ENCODE data around the gene PLAAT3. TPM values are rescaled to one million over a fixed set of nuclear protein-coding genes. Genes with fewer than 3 reads are reported as not detected.

PLAAT3 gene
- total and polyA plus RNA-seq, 4 donors, result 13.4 to 90.1 (median 54.3) TPM

DNA sequence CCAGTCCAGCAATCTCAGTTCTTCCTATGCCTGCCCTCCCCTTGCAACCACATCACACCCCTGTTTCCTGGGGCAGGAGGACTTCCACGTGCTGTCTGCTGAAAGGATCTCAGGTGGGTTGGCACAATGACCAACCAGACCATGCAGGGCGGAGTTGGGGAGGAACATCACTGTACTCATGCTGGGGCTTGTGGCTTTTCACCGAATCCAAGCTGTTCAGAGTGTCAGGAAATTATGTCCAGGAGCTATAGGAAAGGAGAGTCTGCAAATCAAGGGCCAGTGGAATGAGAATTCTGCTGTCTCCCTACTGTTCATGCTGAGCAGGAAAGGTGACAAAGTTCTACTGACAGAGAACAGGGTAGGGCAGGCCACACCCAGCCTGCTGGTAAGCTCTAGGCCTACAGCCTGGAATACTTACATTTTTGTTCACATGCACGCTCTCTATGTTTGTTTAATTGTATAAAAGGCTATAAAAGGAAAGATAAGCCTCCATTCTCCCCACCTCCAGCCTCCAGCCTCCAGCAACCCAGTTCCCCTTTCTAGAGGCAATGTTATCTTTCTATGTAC lies 49.4 kb downstream of the PLAAT3 start:
- no peak overlapping the region for H3K27ac ChIP-seq (ENCODE audit: low read depth in 1 of 2, low read length in 2 of 2)
- TF ChIP-seq, protein P1, sequence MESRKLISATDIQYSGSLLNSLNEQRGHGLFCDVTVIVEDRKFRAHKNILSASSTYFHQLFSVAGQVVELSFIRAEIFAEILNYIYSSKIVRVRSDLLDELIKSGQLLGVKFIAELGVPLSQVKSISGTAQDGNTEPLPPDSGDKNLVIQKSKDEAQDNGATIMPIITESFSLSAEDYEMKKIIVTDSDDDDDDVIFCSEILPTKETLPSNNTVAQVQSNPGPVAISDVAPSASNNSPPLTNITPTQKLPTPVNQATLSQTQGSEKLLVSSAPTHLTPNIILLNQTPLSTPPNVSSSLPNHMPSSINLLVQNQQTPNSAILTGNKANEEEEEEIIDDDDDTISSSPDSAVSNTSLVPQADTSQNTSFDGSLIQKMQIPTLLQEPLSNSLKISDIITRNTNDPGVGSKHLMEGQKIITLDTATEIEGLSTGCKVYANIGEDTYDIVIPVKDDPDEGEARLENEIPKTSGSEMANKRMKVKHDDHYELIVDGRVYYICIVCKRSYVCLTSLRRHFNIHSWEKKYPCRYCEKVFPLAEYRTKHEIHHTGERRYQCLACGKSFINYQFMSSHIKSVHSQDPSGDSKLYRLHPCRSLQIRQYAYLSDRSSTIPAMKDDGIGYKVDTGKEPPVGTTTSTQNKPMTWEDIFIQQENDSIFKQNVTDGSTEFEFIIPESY (IDR thresholded peaks at IDR 0.05), result no peak
- TF ChIP-seq EGR1 (IDR thresholded peaks at IDR 0.05; ENCODE audit: low read depth in 2 of 2) (no peak), RAD21 (IDR thresholded peaks at IDR 0.05) (no peak), HNF4G (IDR thresholded peaks at IDR 0.05) (no peak)
- TF ChIP-seq, protein P2, sequence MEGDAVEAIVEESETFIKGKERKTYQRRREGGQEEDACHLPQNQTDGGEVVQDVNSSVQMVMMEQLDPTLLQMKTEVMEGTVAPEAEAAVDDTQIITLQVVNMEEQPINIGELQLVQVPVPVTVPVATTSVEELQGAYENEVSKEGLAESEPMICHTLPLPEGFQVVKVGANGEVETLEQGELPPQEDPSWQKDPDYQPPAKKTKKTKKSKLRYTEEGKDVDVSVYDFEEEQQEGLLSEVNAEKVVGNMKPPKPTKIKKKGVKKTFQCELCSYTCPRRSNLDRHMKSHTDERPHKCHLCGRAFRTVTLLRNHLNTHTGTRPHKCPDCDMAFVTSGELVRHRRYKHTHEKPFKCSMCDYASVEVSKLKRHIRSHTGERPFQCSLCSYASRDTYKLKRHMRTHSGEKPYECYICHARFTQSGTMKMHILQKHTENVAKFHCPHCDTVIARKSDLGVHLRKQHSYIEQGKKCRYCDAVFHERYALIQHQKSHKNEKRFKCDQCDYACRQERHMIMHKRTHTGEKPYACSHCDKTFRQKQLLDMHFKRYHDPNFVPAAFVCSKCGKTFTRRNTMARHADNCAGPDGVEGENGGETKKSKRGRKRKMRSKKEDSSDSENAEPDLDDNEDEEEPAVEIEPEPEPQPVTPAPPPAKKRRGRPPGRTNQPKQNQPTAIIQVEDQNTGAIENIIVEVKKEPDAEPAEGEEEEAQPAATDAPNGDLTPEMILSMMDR (IDR thresholded peaks at IDR 0.05; ENCODE audit: low read depth, low read length, missing input control), result no peak

DNA sequence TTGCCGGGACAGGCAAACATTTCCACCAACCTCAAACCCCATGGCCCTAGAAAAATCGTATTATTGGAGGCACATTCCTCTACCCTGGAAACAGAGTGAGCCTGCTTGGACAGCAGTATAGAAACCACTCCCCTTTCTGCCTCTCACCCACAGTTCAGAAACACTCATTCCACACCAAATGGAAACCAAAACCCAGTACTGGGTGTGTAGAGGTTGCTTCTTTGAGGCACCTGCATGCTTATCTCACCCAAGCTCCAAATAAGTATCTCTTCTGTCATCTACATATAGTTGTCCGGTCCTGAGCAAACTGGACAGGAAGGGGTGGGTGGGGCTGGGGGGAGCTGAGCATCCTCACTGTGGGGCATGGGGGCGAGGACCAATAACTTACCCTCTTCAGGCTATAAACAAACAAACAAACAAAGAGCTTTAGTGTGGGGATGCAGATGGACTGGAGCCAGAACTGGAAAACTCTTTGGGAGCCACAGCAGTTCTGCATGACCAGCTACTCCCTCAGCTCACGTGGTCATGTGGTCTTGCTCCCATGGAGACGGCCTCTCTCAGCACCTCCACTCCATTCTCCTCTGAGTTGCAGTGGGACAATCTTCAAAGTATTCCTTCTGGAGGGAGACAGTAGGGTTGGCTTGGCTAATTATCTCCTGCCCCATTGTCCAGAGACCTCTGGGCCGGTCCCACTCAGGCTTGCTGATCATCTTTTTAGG lies 50.0 kb downstream of the PLAAT3 start:
- H3K9me3 ChIP-seq (ENCODE audit: control insufficient read depth in 4 of 4, low read length in 3 of 4), result no peaks in the 10 kb centered on the region
- no peaks in the 10 kb centered on the region for H3K27me3 ChIP-seq (ENCODE audit: control insufficient read depth in 4 of 4, insufficient read depth in 4 of 4, low read length in 3 of 4)
- DNase-seq (ENCODE audit: low spot score), result no peak
- whole genome bisulfite sequencing, result 87% methylated on average over 7 of the region's 7 CpGs
- peaks cover 3 to 15% (median 8%) of the 10 kb centered on the region in 4 donors for H3K4me1 ChIP-seq (ENCODE audit: control insufficient read depth in 4 of 4, insufficient read depth in 4 of 4, low read length in 3 of 4)
- H3K4me3 ChIP-seq (ENCODE audit: low read depth in 1 of 3, low read length in 3 of 3), result no peak overlapping the region
- TF ChIP-seq YY1 (IDR thresholded peaks at IDR 0.05), result no peak
- H3K9ac ChIP-seq (ENCODE audit: low read depth in 1 of 2, low read length in 2 of 2), result no peak overlapping the region
- H3K36me3 ChIP-seq (ENCODE audit: control insufficient read depth in 4 of 4, insufficient read depth in 3 of 4, low read depth in 1 of 4, low read length in 3 of 4), result no peaks in the 10 kb centered on the region
- no peak overlapping the region for H3K27ac ChIP-seq (ENCODE audit: low read depth in 1 of 2, low read length in 2 of 2)

More for the DNA sequence above, 49.4 kb downstream of the PLAAT3 start:
- 86% methylated on average over 4 of the region's 4 CpGs for whole genome bisulfite sequencing
- Histone ChIP-seq H3K4me3 (ENCODE audit: low read depth in 1 of 3, low read length in 3 of 3) (no peak overlapping the region), H3K9me3 (ENCODE audit: control insufficient read depth in 4 of 4, low read length in 3 of 4) (no peaks in the 10 kb centered on the region), H3K9ac (ENCODE audit: low read depth in 1 of 2, low read length in 2 of 2) (no peak overlapping the region), H3K27me3 (ENCODE audit: control insufficient read depth in 4 of 4, insufficient read depth in 4 of 4, low read length in 3 of 4) (no peaks in the 10 kb centered on the region), H3K4me1 (ENCODE audit: control insufficient read depth in 4 of 4, insufficient read depth in 4 of 4, low read length in 3 of 4) (peaks cover 3 to 15% (median 8%) of the 10 kb centered on the region in 4 donors), H3K36me3 (ENCODE audit: control insufficient read depth in 4 of 4, insufficient read depth in 3 of 4, low read depth in 1 of 4, low read length in 3 of 4) (no peaks in the 10 kb centered on the region)
- no peak for DNase-seq (ENCODE audit: low spot score)

DNA sequence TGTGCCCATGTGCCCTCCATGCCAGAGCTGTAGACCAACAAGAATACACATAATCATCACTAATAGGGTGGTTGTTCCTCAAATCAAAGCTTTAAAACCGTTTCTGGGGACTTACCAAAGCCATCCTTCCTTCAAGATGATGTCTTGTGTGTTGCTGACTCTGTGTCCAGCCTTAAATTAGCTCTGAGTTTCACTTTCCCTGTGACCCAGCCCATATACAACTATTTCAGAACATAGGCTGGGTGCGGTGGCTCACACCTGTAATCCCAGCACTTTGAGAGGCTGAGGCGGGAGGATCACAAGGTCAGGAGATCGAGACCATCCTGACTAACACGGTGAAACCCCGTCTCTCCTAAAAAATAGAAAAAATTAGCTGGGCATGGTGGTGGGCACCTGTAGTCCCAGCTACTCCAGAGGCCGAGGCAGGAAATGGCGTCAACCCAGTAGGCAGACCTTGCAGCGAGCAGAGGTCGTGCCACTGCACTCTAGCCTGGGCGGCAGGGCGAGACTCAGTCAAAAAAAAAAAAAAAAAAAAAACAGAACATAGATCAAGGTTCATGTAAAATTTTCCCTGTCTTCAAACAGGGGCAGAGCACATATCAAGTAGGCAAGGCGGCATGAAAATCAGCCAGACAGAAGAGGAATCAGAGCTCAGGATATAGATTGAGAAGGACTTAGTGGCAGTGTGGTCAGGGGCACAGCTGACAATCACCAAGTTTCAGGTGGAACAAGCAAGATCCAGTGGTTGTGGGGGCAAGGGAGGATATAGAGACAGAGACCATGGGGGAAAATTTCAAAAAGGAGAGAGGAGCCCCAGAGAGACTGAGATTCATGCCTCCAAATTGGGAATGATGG lies 50.8 kb downstream of the PLAAT3 start, which contains the start of gene PLAAT2:
Gene PLAAT2 (minus strand): TSS at position 179 of the 855 bp plus-strand sequence. CDS start 55 bp downstream, at position 124.
- no peak within 1 kb of the TSS for H3K4me3 ChIP-seq (ENCODE audit: low read depth in 1 of 3, low read length in 3 of 3)
- no peak for DNase-seq (ENCODE audit: low spot score)
- no peaks in the 10 kb centered on the region for H3K27me3 ChIP-seq (ENCODE audit: control insufficient read depth in 4 of 4, insufficient read depth in 4 of 4, low read length in 3 of 4)
- H3K27ac ChIP-seq (ENCODE audit: low read depth in 1 of 2, low read length in 2 of 2), result no peak within 1 kb of the TSS
- 65% methylated on average over 13 of the region's 13 CpGs for WGBS
- no peak within 1 kb of the TSS for H3K9ac ChIP-seq (ENCODE audit: low read depth in 1 of 2, low read length in 2 of 2)
- H3K4me1 ChIP-seq (ENCODE audit: control insufficient read depth in 4 of 4, insufficient read depth in 4 of 4, low read length in 3 of 4), result peaks cover 3 to 15% (median 8%) of the 10 kb centered on the region in 4 donors
- no peaks in the 10 kb centered on the region for H3K36me3 ChIP-seq (ENCODE audit: control insufficient read depth in 4 of 4, insufficient read depth in 3 of 4, low read depth in 1 of 4, low read length in 3 of 4)
- H3K9me3 ChIP-seq (ENCODE audit: control insufficient read depth in 4 of 4, low read length in 3 of 4), result no peaks in the 10 kb centered on the region
- TF ChIP-seq JUND (IDR thresholded peaks at IDR 0.05), result no peak
- TF ChIP-seq RXRA (IDR thresholded peaks at IDR 0.05), result peak in 1 of 2 donors; percentile 32
- TF ChIP-seq HNF4A (conservative IDR thresholded peaks at IDR 0.05), result peak; percentile 48 to 67
- TF ChIP-seq, protein P3, sequence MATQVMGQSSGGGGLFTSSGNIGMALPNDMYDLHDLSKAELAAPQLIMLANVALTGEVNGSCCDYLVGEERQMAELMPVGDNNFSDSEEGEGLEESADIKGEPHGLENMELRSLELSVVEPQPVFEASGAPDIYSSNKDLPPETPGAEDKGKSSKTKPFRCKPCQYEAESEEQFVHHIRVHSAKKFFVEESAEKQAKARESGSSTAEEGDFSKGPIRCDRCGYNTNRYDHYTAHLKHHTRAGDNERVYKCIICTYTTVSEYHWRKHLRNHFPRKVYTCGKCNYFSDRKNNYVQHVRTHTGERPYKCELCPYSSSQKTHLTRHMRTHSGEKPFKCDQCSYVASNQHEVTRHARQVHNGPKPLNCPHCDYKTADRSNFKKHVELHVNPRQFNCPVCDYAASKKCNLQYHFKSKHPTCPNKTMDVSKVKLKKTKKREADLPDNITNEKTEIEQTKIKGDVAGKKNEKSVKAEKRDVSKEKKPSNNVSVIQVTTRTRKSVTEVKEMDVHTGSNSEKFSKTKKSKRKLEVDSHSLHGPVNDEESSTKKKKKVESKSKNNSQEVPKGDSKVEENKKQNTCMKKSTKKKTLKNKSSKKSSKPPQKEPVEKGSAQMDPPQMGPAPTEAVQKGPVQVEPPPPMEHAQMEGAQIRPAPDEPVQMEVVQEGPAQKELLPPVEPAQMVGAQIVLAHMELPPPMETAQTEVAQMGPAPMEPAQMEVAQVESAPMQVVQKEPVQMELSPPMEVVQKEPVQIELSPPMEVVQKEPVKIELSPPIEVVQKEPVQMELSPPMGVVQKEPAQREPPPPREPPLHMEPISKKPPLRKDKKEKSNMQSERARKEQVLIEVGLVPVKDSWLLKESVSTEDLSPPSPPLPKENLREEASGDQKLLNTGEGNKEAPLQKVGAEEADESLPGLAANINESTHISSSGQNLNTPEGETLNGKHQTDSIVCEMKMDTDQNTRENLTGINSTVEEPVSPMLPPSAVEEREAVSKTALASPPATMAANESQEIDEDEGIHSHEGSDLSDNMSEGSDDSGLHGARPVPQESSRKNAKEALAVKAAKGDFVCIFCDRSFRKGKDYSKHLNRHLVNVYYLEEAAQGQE (IDR thresholded peaks at IDR 0.05), result no peak

Data from liver (tissue), 9 donors.